Neural cell (in vitro differentiated cells): Measurements from ENCODE around the gene FAM167B. TPM values are rescaled to one million over a fixed set of nuclear protein-coding genes. Genes with fewer than 3 reads are reported as not detected.

Experiments
- H2AFZ ChIP-seq: fragments of 200-600, 300-800 bp; sonication (generic), shearing (Covaris generic); 2 replicates; pipeline ENCODE4 v1.6.0; 2014; ENCODE audit warnings: low read depth, mild to moderate bottlenecking, antibody characterized with exemption, low read length, moderate library complexity
- H3F3A ChIP-seq: fragments of 200-600 bp; shearing (Covaris generic); 2 replicates; pipeline ENCODE4 v1.6.1; 2016; ENCODE audit warnings: mild to moderate bottlenecking, moderate library complexity, mixed read lengths, antibody characterized with exemption, low read length; ENCODE audit not compliant: insufficient read depth, poor library complexity, severe bottlenecking
- H3K27ac ChIP-seq: fragments of 200-600, 300-800 bp; sonication (generic), shearing (Covaris generic); 2 replicates; pipeline ENCODE4 v1.5.1; 2014; ENCODE audit warnings: mild to moderate bottlenecking, low read length, moderate library complexity
- H3K27me3 ChIP-seq: fragments of 300-800, 200-600 bp; sonication (generic), shearing (Covaris generic); 2 replicates; pipeline ENCODE4 v1.6.0; 2014; ENCODE audit warnings: mild to moderate bottlenecking, low read depth, low read length, moderate library complexity; ENCODE audit not compliant: insufficient read depth
- H3K36me3 ChIP-seq: fragments of 300-800, 200-600 bp; sonication (generic), shearing (Covaris generic); 2 replicates; pipeline ENCODE4 v1.5.1; 2014; ENCODE audit warnings: mild to moderate bottlenecking, antibody characterized with exemption, low read length, moderate library complexity; ENCODE audit not compliant: insufficient read depth
- H3K4me2 ChIP-seq: fragments of 300-800, 200-600 bp; sonication (generic), shearing (Covaris generic); 2 replicates; pipeline ENCODE4 v1.6.0; 2014; ENCODE audit warnings: mild to moderate bottlenecking, low read length
- H3K4me3 ChIP-seq: fragments of 300-800, 200-600 bp; sonication (generic), shearing (Covaris generic); 2 replicates; pipeline ENCODE4 v1.5.1; 2014; ENCODE audit warnings: mild to moderate bottlenecking, low read length, moderate library complexity
- H3K79me2 ChIP-seq: fragments of 200-600 bp; shearing (Covaris generic); replicated peaks from 2 replicates; pipeline ENCODE4 v1.6.0; 2014; ENCODE audit warnings: mild to moderate bottlenecking, low read length, moderate library complexity; ENCODE audit not compliant: insufficient read depth
- H3K9ac ChIP-seq: fragments of 300-800, 200-600 bp; sonication (generic), shearing (Covaris generic); 2 replicates; pipeline ENCODE4 v1.6.1; 2016; ENCODE audit warnings: mild to moderate bottlenecking, low read length, mixed read lengths
- H3K9me2 ChIP-seq: fragments of 200-600 bp; shearing (Covaris generic); 2 replicates; pipeline ENCODE4 v1.6.1; 2016; ENCODE audit warnings: mild to moderate bottlenecking, low read length, mixed read lengths; ENCODE audit not compliant: insufficient read depth
- H3K9me3 ChIP-seq: fragments of 200-600, 300-800 bp; sonication (generic), shearing (Covaris generic); 2 replicates; pipeline ENCODE4 v1.6.1; 2016; ENCODE audit warnings: mild to moderate bottlenecking, mixed run types, low read length, moderate library complexity, mixed read lengths
- H4K20me1 ChIP-seq: fragments of 200-600 bp; shearing (Covaris generic); 2 replicates; pipeline ENCODE4 v1.6.1; 2016; ENCODE audit warnings: mild to moderate bottlenecking, mixed run types; ENCODE audit not compliant: insufficient read depth
- CTCF ChIP-seq: fragments of 450-650 bp; IDR thresholded peaks from 2 replicates; pipeline ENCODE4 v1.5.1; 2014; ENCODE audit warnings: antibody characterized with exemption, mild to moderate bottlenecking, moderate library complexity; ENCODE audit not compliant: poor library complexity, severe bottlenecking
- EP300 ChIP-seq: fragments of 450-650 bp; conservative IDR thresholded peaks from 2 replicates; pipeline ENCODE4 v1.6.1; 2014; ENCODE audit warnings: antibody characterized with exemption, mild to moderate bottlenecking, moderate library complexity; ENCODE audit not compliant: poor library complexity, severe bottlenecking
- EZH2 ChIP-seq: fragments of 200-600, 300-800 bp; shearing (Covaris generic), sonication (generic); IDR thresholded peaks from 2 replicates; pipeline ENCODE4 v1.6.1; 2014; ENCODE audit warnings: antibody characterized with exemption, low read length, borderline replicate concordance, mild to moderate bottlenecking; ENCODE audit not compliant: insufficient read depth, poor library complexity, severe bottlenecking
- MXI1 ChIP-seq: fragments of 450-650 bp; conservative IDR thresholded peaks from 2 replicates; pipeline ENCODE4 v1.6.1; 2014; ENCODE audit warnings: antibody characterized with exemption, mild to moderate bottlenecking; ENCODE audit not compliant: poor library complexity, severe bottlenecking
- POLR2AphosphoS5 ChIP-seq: IDR thresholded peaks from 2 replicates; pipeline ENCODE4 v1.6.1; 2012
- RAD21 ChIP-seq: fragments of 450-650 bp; conservative IDR thresholded peaks from 2 replicates; pipeline ENCODE4 v1.6.1; 2014; ENCODE audit warnings: antibody characterized with exemption, mild to moderate bottlenecking, moderate library complexity
- REST ChIP-seq: IDR thresholded peaks from 2 replicates; pipeline ENCODE4 v1.6.1; 2012; ENCODE audit warnings: borderline replicate concordance
- SMC3 ChIP-seq: fragments of 450-650 bp; conservative IDR thresholded peaks from 2 replicates; pipeline ENCODE4 v1.6.1; 2014; ENCODE audit warnings: antibody characterized with exemption, mild to moderate bottlenecking, moderate library complexity; ENCODE audit not compliant: poor library complexity
- TAF1 ChIP-seq: IDR thresholded peaks from 2 replicates; pipeline ENCODE4 v1.6.1; 2012; ENCODE audit warnings: low read depth
- polyA plus RNA-seq: library from polyadenylated mRNA; depleted of rRNA; stranded (reverse); fragments of >200 nt; gene quantifications from 2 replicates; pipeline ENCODE4 v1.2.3, GENCODE V29; 2014

The FAM167B gene
- polyA plus RNA-seq, 1 donor from 2014 or later, result not detected

- H3K36me3 ChIP-seq, result peaks cover 5% of the 10 kb centered on the region
These were observed 18.3 kb upstream of the FAM167B start for GRCh38 chr1:32228771-32229170.

DNA sequence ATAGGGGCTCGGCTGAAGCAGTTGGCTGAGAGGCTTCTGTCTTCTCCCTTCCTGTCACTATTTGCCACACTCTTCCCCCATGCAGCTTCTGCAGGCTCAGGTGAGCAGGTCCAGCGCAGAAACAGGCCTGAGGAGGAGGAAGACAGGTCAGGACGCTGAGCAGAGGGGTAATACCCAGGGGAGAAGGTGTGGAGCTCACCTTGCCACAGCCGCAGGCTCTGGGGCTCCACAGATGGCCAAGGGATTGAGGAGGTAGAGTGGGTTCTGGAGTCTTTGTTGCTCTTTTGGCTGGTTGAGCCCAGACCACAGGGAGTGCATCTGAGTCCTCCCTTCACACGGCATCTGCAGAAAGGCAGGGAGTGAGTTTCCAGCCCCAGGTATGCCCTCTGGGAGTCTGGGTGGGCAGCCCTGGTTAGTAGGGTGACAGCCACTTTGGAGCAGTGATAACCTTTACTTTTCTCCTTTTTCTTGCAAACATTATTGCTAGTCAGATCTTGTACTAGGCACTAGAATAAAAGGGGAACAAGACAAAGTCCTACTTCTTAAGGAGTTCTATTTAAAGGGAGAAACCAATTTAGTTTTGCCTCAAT lies 15.1 kb upstream of the FAM167B start:
- Histone ChIP-seq H3K36me3 (peaks cover 5% of the 10 kb centered on the region), H4K20me1 (no peaks in the 10 kb centered on the region)

More at GRCh38 chr1:32228771-32229170, 18.3 kb upstream of the FAM167B start:
- Histone ChIP-seq H3K27ac (no peak overlapping the region), H3K4me3 (no peak overlapping the region), H3K9ac (no peak overlapping the region), H3K9me3 (no peaks in the 10 kb centered on the region), H4K20me1 (no peaks in the 10 kb centered on the region), H3K27me3 (no peaks in the 10 kb centered on the region), H3K79me2 (no peaks in the 10 kb centered on the region), H2AFZ (no peak overlapping the region), H3K4me2 (no peak overlapping the region), H3F3A (no peaks in the 10 kb centered on the region), H3K9me2 (no peaks in the 10 kb centered on the region)
- no peak for TF ChIP-seq RAD21
- no peak for TF ChIP-seq EP300
- TF ChIP-seq MXI1, result no peak
- TF ChIP-seq SMC3, result no peak
- no peak for TF ChIP-seq REST
- TF ChIP-seq POLR2AphosphoS5, result no peak
- no peak for TF ChIP-seq TAF1
- no peak for TF ChIP-seq CTCF
- TF ChIP-seq EZH2, result no peak

More for the DNA sequence above, 15.1 kb upstream of the FAM167B start:
- no peak overlapping the region for H3K4me3 ChIP-seq
- H3K4me2 ChIP-seq, result no peak overlapping the region
- TF ChIP-seq RAD21 (no peak), CTCF (no peak), EZH2 (no peak), SMC3 (no peak)
- H3K27ac ChIP-seq, result no peak overlapping the region
- H3K79me2 ChIP-seq, result no peaks in the 10 kb centered on the region
- H3K9me3 ChIP-seq, result no peaks in the 10 kb centered on the region
- H3F3A ChIP-seq, result no peaks in the 10 kb centered on the region
- H2AFZ ChIP-seq, result no peak overlapping the region
- H3K9me2 ChIP-seq, result no peaks in the 10 kb centered on the region
- H3K27me3 ChIP-seq, result no peaks in the 10 kb centered on the region
- H3K9ac ChIP-seq, result no peak overlapping the region
